GM21390 (cell line): ENCODE results near the gene LMOD2.

ENCODE experiments used
- ATAC-seq: cut with Tn5 transposase; IDR thresholded peaks from one replicate; pipeline ENCODE4 v1.9.1; 2021; ENCODE audit not compliant: unreplicated experiment

LMOD2 gene

DNA sequence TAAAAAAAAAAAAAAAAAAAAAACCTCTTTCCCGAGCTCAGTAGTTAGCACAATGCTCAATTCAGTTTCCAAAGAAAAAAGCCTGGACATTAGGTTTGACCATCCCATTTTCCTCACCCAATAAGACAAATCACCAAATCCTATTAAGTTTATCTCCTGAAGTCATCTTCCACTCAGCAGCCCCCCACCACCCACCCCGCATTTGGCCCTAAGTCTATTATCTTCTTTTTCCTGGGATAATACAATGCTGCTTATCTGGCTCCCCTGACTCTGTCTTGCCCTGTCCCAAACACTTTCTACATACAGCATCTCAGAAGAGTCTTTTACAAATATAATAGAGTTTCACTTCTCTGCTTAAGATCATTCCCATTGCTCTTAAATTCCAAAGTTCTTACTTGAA lies 17.8 kb upstream of the LMOD2 start:
- ATAC-seq, result no peak

DNA sequence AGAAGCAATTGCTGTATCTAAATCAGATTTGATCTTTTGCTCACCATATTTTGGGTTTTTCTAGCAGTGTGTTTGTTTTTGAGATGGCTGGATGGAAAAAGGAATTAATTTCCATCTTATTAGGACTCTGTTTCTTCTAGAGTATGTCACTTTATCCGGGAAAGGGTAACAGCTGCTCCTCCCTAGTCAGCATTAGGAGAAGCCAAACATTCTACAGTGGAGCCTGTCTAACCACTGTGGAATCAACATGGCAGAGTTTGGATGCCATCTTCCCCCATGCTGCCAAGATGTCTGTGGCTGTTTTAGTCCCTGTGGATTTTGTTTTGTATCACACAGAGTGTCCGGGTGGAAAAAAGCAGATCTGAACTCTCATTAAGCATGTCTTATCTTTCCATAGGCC lies 16.0 kb upstream of the LMOD2 start:
- ATAC-seq, result no peak

DNA sequence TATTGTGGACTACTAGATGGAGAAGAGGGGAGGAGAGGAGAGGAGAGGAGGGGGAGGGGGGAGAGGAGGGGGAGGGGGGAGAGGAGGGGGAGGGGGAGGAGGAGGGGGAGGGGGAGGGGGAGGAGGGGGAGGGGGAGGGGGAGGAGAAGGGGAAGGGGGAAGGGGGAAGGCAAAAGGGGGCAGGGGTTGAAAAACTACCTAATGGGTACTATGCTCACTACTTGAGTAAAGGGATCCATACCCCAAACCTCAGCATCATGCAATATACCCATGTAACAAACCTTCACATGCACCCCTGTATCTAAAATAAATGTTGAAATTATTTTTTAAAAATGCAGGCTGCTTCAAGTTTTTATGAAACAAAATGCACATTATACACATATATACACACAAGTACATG lies 15.1 kb upstream of the LMOD2 start:
- no peak for ATAC-seq

DNA sequence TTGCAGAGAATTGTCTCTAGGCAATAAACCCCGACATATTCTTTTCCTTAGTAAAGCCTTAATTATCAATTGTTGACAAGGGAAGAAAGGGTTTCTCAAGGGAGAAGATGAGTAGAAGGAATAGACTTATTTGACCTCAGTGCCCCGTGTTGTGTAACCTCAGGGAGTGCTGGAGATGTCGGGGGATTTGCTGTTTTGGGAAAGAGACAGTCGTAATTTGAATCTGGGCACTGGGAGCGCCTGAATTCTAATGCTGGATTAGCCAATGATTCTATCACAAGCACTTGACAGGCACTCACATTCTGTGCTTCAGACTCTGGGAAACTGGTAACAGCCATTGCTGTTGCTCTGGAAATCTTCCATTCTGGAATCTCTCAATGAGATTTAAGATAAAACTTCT lies 13.8 kb upstream of the LMOD2 start:
- no peak for ATAC-seq

DNA sequence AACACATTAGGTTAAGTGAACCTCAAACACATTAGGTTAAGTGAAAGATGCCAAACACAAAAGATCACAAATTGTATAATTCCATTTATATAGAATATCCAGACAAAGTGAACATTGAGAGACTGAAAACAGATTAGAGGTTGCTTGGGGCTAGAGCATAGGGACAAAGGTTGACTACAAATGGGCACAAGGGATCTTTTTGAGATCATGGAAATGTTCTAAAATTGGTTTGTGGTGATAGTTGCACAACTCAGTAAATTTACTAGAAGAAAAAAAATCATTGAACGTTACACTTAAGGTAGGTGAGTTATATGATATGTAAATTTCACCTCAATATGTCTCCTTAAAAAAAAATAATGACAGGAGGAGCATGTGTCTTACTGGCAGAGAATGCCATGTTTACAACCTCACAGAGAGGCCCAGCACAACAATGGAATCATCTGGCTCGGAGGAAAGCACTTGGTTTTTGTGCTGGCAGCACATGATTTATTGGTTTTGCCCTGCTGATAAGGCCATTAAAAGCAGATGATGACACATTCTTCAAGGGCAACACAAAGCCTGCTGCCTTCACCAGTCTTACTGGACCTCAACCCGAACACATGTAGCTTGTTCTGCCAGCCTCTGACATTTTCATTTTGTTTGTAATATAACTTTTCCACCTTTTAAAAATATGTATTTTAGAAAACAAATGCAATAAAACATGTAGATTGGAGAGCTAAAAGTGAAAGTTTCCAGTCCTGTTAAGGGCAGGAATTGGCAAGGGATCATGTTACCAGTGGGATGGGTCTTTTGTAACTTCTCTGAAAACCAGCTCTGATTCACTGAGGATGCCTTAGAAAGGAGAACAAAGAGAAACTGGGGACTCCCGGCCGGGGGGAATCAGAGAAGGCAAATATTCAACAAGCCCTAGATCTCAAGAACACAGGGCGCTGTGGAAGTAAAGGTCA lies 11.9 kb upstream of the LMOD2 start:
- no peak for ATAC-seq

DNA sequence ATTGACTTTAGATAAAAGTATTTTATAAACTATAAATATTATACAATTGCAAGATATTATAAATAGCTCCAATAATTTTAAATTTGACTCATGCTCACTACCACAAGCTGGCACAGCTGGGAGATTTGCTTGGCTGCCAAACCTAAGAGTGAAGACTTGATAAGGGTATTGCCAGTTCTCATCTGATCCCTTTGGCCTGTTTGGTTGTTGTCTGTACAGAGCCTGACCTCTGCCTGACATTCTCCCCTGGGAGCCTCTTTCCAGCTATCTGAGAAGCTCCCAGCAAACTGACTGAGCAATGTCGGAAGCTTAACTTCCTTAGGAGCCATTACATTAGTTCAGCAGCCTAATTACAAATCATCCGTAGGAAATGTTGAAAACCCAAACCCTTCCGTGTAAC lies 10.2 kb upstream of the LMOD2 start:
- no peak for ATAC-seq

DNA sequence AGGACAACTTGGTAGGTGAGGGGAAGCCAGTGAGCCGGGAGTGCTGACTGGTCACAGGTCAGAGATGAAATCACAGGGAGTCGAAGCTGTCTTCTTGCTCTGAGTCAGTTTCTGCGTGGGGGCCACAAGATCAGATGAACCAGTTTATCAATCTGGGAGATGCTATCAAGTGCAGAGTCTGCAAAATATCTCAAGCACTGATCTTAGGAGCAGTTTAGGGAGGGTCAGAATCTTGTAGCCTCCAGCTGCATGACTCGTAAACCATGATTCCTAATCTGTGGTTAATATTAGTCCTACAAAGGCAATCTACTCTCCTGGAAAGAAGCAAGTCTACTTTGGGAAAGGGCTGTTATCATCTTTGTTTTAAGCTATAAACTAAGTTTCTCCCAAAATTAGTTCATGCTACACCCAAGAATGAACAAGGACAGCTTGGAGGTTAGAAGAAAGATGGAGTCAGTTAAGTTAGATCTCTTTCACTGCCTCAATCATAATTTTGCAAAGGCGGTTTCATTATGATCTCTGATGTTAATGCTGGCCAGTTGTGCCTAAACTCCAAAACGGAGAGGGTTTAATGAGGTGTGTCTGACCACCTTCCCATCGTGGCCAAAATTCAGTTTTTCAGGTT lies 8.4 kb upstream of the LMOD2 start:
- no peak for ATAC-seq

DNA sequence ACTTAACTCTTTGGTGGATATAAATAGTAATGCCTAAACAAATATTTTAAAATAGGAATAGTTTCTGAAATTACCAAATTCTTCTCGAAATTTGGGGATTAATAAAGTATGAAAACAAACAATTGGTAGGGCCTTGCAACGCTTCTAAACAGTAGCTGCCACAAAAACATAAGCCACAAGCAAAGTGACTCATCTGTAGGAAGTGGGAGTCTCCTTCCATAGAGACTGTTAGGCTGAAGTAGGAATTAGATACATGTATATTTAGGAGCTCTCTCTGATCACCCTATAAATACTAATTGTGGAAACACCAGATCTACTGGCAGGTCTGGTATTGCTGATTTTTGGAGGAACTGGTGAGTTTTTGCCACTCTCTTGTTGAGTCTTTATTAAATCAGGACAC lies 5.7 kb upstream of the LMOD2 start:
- ATAC-seq, result no peak

DNA sequence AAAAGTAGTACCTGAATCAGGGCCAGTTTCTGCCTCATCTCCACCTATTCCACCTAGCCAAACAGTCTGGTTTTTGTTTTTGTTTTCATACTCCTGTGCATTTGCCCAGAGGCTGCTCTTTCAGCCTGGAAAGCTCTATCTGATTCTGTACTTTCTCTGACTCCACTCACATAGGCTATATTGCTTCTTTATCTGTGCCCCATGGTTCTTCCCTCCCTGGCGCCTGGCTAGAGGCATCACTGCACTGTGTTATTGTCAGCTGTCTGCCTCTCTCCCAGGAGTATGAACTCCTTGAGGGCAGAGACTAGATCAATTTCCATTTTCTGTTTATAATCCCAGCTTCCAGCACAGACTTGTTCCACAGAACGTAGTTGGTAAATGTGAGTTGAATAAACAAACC lies 5.1 kb upstream of the LMOD2 start:
- no peak for ATAC-seq

DNA sequence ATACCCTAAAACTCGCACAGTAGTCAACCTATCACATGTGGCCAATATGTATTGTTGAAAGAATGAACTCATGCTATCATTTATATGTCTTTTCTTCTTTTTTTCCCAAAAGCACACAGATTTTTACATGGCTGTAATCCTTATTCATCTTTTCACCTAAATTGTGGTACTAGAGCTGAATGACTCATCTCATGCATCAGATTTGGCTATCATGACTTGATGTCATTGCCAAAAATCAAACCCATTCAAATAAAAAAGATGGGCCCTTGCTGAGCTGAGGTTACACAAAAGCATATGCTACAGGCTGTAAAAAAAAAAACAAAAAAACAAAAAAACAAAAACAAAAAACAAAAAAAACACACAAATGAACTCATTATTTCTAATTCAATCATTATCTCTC lies 3.3 kb upstream of the LMOD2 start:
- ATAC-seq, result no peak

DNA sequence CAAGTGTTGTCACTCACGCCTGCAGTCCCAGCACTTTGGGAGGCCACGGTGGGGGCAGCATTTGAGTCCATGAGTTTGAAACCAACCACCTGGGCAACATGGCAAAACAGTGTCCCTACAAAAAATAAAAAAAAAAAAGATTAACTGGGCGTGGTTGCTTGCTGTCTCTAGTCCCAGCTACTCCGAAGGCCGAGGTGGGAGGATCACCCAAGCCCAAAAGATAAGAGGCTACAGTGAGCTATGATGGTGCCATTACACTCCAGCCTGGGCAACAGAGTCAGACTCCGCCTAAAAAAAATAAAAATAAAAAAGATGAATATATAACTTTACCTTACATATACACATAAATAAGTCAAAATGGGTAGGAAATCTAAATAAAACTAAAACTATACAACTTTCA lies 2.5 kb upstream of the LMOD2 start:
- ATAC-seq, result no peak

DNA sequence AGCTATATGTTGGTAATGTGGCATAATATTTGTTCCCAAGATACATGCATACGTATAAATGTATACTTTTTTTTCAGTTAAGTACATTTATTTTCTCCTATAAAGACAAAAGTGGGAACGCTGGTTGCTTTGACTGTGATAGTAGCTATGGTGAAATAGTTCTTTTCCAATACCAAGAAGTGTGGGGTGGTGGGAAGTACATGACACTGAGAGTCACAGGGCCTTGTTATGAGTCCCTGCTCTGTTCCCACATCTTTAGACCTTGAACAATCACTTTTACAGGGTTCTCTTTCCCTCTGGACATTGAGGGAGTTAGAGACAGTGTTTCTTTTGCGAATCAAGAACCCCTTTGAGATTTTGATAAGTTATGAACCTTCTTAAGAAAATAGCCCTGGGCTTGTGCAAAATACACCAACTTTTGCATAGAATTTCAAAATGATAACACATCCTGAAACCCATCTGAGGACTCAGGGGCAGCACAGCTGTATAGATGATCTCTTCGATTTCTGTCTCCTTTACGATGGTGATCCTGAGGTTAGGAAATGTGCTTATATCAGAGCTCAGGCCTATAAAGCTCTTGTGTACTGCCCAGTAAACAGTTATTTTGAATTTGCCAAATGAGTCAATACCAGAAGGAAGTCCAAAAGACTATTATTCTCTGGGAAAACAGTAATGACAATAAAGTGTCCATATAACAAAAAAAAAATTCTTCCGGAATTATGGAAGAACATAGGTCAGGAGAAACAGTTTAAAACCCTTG lies 1.1 kb downstream of the LMOD2 start:
- ATAC-seq, result no peak

DNA sequence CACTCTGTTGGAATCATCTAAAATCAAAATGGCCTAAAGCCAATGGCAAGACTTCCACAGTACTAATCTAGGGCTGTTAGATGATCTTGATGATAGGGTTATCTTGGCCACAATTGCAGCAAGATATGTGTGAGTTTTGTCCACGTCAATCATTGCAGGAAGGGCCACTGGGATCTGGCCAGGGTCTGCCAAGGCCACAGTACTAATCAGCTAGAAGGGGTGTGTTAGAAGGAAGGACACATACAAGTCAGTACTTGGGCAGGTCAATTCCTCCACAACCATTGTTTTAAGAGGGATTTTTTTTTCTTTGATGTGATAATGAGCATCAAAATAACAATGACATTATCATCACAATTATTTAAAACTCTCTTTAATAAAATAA lies 1.6 kb downstream of the LMOD2 start:
- no peak for ATAC-seq

DNA sequence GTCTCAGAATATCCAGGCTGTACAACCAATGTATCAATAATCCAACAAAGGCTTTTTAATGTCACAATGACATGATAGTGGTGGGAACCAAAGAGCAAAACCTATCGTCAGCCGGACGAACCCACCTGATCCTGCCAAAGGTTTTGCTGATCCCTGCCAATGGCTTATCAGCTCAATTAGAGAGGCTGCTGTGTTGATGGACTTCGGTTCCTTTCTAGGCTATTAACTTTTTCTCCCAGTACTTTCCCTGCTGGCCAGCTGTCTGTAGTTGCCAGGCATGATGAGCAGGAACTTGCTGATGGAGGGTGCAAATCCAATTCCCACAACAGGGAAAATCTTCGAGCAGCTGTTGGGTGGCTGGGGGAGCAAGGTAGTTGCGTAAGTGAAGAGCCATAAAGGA lies 2.4 kb downstream of the LMOD2 start:
- ATAC-seq, result no peak

DNA sequence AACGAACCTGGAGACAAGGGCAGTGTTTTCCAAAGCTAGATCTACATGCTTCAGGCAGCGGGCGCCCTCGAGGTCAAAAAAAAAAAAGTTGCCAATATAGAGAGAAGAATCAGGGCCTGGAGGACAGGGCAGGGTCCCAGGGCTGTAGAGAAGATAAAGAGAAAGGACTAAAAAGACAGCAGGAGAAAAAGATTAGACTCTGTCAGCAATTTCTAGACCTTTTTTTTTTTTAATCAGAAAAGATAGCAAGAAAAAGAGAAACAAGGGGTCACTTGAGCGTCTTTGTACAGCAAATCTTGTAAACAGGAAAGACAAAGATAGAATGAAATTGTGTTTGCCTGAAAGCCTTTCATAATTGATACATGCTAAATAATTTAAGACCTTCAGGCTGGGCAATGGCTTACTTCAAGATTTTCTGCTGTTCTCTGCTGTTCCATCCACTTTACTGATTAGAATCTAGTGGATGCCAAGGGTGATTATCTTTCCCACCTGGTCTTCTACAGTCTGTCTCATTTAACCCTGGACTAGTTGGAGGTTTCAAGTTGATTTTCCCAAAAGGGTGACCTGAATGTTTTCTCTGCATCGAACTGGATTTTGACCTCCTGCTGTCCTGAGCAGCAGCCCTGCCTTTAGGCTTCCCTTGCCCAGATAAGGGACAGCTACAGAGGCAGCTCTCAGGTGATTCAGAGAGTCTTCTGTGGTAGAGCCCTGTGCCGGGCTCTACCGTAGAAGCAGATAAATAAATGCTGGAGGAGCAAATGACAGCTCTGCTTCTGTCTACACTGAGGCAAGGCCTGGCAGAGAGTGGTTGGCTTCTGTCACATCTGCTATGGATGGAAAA lies 5.1 kb downstream of the LMOD2 start:
- ATAC-seq, result no peak

DNA sequence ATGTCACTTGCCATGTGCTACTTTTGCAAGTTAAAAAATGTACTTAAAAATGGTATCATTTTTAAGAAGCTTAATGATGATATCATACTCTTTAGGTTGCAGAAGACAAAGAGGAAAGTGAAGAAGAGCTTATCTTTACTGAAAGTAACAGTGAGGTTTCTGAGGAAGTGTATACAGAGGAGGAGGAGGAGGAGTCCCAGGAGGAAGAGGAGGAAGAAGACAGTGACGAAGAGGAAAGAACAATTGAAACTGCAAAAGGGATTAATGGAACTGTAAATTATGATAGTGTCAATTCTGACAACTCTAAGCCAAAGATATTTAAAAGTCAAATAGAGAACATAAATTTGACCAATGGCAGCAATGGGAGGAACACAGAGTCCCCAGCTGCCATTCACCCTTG lies 6.1 kb downstream of the LMOD2 start:
- no peak for ATAC-seq

DNA sequence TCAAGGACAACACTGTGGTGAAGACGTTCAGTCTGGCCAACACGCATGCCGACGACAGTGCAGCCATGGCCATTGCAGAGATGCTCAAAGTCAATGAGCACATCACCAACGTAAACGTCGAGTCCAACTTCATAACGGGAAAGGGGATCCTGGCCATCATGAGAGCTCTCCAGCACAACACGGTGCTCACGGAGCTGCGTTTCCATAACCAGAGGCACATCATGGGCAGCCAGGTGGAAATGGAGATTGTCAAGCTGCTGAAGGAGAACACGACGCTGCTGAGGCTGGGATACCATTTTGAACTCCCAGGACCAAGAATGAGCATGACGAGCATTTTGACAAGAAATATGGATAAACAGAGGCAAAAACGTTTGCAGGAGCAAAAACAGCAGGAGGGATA lies 6.6 kb downstream of the LMOD2 start:
- ATAC-seq, result no peak

DNA sequence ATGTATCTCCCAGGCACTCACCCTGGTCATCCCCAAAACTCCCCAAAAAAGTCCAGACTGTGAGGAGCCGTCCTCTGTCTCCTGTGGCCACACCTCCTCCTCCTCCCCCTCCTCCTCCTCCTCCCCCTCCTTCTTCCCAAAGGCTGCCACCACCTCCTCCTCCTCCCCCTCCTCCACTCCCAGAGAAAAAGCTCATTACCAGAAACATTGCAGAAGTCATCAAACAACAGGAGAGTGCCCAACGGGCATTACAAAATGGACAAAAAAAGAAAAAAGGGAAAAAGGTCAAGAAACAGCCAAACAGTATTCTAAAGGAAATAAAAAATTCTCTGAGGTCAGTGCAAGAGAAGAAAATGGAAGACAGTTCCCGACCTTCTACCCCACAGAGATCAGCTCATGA lies 7.1 kb downstream of the LMOD2 start:
- no peak for ATAC-seq

DNA sequence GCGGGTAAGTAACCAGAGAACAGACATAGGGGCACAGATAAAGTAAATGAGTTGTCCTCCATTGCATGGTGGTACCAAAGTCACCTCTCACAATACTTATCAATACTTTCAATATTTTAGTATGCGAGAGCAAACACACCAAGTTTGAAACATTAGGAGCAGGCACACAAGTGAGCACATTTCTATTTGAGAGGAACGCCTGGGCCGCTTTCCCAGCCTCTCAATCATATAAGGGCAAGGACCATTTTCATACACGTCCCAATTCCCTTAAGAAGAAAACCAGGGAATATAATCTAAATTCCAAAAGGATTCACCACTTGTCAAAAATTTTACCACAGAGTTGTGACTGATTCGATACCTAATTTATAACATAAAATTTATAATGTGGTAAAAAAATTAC lies 7.5 kb downstream of the LMOD2 start:
- ATAC-seq, result no peak

DNA sequence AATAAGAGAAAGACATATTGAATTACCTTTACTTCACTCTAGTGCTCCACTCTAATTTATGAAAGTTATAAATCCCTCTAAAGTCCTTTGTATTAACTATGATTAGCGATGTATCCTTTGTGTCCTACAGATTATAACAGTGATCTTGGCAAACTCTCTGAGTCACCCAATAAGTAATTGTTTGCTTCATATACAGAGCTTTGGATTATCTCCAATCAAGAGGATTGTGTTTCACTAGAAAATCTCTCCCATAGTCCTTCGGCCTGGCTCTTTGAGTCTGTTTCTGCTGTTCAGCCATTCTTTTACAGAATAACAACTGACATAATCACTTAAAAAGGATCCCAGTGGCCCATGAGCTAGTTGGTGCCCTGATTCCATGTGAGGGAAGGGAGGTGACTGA lies 9.5 kb downstream of the LMOD2 start:
- no peak for ATAC-seq

DNA sequence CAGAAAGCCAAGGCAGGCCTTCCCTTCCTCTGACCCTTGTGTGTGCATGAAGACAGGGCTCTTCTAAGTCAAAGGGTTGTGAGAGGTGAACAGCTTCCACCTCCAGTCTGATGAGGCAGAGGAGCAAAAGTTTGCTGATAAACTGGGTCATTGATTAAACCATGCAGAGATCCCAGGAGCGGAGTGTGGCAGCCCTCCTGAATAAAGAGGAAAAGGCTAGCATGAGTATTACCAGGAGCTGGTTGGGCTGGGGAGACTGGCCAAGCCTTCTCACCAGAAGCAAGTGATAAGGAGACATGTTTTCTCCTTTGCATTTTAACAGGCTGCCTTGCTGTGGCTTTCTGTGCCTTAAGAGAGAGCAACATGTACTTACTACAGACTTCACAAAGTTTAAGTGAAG lies 10.2 kb downstream of the LMOD2 start:
- ATAC-seq, result no peak
